HG02981 (cell line): ENCODE measurements around the gene SDCCAG8.

Experiments
- ATAC-seq: cut with Tn5 transposase; IDR thresholded peaks from one replicate; pipeline ENCODE4 v1.9.1; 2021; ENCODE audit warnings: mild to moderate bottlenecking, moderate library complexity; ENCODE audit not compliant: unreplicated experiment

The SDCCAG8 gene

DNA sequence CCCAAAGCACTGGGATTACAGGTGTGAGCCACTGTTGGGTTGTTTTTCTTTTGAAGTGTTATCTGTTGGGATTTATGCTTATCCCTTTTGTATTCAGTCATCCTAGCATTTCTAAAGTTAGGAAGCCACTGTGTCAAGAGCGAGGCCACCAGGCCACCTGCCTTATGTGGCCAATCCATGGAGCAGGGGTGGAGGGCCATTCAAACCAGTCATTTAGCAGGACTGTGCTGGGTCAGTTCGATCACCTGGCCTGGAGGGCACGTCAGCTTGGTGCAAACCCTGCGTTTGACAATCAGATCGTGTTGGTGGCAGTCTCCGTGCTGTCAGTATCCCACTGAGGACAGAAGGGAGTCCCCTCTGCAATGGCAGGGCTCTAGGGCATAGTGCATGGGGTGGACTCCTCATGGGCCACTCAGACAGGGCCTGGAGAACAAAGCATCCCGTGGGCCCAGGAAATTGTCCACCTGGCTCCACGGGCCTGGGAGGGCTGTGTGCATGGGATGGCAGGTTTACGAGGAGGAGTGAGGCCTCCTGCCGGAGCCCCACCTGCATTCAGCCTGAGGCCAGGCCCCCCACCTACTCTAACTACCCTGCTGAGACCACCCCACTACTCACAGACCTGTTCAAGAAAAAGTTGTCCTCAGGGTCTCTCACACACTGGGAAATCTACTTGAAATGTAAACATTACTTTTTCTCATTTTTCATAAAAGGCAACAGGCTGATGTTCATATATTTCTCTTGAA is 242.3 kb downstream of the SDCCAG8 start:
- no peak for ATAC-seq

DNA sequence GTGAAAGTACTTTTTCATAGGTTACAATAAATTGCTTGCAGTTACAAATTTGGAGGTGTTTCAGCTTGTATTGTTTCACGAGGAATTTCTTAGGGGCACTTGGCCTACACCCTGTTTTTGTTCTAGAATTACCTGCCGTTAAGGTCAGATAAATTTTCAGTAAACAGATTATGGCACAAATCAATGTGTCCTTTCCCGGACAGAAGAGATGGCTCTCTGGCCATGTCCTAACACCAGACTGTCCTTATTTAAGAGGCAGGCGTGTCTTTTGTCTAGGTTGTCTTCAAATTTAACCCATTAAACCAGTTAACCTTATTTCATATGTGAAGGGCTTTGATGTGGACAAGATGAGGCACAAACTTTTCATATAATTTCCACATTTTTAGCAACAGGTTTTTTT is 243.4 kb downstream of the SDCCAG8 start:
- ATAC-seq, result no peak

DNA sequence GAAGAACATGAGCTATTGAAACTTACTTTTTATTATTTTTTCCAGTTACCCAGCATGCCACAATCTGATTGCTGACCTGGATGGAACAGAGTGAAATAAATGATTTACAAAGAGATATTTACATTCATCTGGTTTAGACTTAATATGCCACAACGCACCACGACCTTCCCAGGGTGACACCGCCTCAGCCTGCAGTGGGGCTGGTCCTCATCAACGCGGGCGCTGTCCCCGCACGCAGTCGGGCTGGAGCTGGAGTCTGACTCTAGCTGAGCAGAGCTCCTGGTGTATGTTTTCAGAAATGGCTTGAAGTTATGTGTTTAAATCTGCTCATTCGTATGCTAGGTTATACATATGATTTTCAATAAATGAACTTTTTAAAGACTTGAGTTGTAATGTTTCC is 243.9 kb downstream of the SDCCAG8 start:
- no peak for ATAC-seq

DNA sequence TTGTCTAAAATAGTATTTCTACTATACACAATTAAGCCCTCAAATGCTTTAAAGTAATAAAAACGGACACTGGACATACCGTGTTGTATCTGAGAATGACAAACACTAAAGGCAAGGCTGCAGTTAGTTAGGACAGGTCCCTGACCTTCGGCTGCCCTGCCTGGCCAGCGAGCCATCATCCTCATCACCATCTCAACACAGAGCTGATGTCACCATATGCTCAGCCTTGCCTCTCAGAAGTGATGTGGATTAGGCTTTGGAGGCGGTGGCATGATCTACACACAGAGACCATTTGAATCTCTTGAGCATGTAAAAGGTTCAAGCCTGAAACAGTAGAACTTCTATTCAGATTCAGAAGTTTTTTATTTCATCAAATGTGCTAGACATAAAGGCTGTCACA is 244.7 kb downstream of the SDCCAG8 start:
- ATAC-seq, result no peak

DNA sequence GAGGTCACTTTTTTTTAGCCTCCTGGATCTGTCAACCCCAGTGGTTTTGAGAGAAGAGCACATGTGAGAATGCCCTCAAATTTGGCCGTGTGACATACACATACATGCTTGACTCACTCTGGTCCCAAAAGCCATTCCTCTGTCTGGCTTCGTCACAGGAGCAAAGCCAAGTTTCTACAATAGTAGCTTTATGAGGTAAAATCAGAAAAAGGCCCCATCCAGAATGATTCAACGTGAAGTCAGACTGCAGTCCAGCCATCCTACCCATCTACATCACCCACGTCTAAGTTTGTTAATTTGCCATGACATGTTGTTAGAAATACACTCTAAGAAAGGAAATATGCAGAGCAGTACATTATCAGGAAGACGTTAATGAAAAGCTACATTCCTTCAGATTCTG is 245.2 kb downstream of the SDCCAG8 start:
- no peak for ATAC-seq

DNA sequence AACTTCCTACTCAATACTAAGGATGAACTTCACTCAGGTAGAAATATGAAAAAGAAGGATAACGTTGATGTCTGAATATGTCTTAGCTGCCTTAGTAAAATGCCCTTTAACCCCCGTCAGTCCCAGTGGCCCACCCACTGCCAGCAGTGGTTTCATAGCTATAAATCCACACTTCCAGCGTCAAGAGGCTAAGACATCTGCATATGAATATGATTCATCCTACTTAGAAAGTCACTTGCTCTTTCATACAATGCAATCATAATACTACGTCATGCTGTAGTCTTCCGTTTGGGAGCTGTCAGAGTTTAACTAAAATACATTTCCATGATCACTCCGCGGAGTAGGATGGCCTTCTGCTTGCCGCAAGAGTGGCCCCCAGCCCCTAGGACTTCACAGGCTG is 247.3 kb downstream of the SDCCAG8 start:
- ATAC-seq, result no peak

DNA sequence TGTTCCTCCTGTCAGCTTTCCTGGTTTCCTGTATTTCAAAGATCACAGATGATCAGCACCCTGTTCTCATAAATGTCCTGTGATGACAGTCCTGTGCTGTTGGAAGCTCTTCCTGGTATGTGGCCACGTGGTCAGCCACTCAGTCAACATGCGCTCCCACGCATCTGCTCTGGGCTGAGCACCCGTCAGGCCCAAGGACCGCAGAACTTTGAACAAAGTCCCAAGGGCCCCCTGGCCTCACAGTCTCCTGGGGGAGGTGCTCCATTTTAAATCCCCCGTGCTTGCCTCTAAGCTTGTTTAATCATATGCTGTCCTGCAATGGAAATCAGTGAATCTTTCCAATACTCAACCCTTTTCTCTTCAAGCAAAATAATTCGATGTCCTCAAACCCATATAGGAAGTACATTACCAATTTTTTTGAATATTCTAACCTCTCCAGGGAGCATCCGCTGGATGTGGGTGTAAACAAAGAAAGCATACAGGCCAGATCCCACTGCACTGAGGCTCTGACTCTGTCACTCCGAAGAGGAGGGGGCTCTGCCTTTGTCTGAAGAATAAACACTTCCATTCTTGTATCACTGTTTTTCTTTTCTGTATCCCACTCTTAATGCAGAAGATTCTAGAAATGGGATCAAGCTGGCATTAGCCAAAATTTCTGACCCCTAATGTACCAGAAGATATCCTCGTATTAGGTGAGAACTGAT is 250.3 kb downstream of the SDCCAG8 start:
- peak; percentile 59 for ATAC-seq

DNA sequence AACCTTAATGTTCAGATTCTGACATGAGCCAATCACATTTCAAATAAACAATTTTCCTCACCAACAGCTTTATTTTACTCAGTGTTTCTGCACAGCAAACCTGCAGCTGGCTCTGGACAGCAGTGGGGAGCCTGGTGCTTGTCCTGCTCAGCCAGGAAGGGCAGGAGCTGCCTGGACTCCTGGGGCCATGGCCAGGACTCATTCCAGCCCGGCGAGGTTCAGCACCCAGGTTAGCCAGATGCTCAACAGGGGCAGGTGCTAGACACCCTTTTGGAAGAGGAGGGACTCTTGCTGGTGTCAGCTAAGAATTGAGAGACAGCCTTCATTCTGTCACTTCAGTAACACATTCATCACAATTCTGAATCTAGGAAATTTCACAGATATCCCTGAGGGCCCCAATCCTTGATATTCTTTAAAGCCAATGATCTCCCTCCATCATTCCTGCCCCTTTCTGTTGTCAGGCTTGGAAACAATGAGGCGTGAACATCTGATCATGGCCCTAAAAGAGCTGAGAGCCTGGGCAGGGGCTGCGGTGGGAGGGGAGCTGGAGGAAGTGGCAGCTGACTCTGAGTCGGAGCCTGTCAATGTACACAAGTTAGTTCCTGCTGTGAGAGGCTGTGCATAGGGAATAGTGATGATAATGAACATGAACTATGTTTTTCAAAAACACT is 251.3 kb downstream of the SDCCAG8 start:
- ATAC-seq, result no peak

DNA sequence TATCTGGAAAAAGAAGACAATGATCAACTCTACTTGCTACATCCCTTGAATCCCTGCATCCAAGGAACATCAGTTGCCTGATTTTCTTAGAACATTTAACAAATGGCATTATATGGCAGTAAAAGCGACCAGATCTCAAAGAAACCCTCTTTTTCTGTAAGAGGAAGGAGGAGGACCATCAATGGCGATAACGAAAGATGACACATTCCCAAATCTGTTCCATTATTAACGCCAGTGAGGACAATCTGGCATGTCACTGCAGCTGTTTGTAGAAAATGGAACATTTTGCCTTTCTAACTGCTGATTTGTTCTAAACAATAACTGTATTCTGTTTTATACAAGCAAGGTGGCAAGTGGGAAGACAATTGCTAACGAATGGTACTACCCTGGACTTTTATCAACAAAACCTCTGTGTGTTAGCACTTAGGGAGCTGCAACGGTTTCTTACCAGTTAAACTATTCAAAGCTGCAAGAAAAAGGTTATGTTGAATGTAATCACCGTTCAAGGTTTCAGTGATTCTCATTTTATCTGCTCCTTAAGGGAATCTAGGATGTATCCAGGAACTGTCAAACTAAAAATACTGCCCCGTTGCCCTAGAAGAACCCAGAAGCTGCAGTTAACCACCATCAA is 251.9 kb downstream of the SDCCAG8 start:
- peak; percentile 7 for ATAC-seq

DNA sequence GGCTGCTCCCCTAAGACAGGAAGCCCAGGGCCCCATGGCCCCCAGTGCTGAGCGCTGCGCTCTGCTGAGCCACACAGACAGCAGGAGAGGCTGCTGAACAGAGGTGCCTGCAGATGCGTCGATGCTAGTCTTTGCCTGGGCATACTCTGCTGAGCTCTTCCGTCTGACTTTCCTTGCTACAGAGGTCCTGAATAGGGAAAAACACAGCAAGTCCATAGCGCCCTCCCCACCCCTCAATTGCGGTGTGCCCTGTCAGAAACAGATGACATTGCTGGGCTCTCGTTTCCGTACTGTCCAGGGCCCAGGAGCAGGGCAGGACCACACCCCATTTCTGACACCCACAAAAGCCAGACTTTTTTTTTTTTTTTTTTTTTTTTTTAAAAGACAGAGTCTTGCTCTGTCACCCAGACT is 252.5 kb downstream of the SDCCAG8 start:
- ATAC-seq, result peak; percentile 74

DNA sequence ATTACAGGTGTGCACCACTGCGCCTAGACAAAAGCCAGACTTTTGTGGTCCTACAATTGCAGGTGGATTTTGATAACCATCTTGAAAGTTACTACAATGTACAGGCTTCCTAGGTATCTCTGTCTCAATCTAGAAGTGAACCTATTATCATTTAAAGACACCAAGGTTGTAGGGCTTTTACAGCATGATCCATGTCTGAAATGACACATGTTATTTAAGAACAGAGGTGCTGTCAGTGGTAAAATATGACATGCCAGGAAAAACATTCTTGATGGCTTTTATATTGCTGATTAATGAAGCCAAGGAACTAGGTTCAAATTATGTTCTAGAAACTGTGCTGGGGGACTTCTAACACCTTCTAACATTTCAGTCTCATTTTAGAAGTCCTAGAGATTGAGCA is 253.1 kb downstream of the SDCCAG8 start:
- no peak for ATAC-seq

DNA sequence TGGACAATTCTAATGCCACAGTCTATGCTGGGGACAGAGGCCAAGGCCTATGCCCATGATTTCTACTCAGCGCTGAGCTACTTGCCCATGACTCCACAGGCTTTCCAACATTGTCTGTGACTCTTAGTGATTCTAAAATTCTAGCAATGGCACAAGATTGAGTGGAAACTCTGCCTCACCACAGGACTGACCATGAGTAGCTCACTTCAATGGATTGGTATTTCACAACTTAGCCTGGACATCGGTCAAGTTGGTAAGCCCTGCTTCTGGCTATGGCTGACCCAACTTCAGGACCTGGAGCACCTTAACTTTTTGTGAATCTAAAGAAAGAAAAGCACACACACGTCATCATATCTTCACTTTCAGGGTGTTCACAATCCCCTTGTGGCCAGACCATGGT is 255.1 kb downstream of the SDCCAG8 start:
- ATAC-seq, result no peak

DNA sequence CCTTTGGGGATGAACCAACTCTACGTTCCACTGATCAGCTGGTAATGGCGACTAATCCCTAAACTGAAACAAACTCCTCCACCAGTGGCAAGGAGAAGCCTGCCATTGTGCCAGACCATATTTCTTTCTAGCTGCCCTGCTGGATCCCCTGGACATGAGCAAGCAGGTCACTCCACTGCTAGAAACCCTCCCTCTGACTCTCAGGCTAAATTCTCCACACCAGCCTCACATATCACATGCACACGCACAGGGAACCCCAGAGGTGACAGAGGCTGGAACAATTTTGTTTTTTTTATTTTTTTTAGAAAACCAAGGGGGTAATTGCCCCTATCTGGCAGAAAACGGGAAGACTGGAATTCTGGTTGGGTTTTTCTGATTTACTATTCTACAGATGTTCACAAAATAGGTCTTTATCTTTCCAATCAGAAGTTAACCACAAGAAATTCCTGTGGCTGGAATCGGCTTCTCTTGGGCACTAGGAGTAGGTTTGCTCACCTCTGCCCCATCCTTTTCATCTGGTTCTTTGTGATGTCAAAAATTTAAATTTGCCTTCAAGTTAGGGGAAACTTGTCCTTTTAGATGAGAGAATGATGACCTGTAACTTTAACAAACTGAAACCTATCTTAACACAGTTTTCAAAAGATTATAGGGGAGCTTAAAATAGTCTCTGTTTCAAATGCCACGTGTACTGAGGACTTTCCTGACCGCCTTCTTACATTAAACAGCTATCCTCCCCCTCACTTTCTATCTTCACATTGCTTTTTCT is 258.1 kb downstream of the SDCCAG8 start:
- no peak for ATAC-seq

DNA sequence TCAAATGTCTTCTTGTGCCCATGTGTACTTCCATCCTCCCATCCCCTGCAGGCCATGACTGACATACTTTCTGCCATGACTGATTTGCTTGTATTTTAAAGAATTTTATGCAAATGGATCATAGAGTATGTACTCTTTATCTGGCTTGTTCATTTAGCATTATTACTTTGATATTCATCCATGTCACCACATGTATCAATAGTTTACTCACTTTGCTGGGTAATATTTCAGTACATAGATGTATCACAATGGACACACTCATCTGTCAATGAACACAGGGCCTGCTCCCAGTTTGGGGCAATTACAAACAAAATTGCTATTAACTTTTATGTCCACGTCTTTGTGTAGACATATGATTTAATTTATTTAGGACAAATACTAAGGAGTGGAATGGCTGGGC is 259.1 kb downstream of the SDCCAG8 start:
- no peak for ATAC-seq

DNA sequence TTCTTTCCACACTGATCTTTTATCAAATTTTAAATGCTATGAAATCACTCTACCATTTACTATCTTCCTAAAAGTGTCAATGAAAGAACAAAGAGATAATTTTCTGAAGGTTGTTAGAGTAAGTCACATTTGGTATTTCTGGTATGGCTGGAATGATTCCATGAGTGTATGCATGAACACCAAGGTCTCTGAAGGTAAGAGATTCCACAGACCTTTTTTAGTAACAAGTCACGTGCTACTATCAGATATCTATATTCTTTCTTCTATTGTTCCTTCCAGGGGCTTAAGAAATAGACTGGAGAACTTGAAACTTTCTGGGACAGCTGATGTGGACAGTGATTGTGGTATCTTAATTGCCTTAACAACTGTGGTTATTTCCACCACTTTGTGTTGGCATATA is 265.0 kb downstream of the SDCCAG8 start:
- ATAC-seq, result no peak

DNA sequence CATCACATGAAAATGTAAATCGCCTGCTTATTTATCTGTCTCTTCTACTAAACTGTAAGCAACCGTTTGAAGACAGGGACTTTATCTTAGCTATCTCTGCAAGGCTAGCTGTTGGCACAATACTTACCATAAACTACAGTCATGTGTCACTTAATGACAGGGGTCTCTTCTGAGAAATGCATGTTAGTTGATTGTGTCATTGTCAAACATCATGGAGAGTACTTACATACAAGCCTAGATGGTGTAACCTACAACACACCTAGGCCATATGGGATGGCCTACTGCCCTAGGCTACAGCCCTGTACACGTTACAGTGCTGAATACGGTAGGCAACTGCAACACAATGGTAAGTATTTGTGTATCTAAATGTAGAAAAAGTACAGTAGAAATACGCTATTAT is 267.9 kb downstream of the SDCCAG8 start:
- ATAC-seq, result no peak

DNA sequence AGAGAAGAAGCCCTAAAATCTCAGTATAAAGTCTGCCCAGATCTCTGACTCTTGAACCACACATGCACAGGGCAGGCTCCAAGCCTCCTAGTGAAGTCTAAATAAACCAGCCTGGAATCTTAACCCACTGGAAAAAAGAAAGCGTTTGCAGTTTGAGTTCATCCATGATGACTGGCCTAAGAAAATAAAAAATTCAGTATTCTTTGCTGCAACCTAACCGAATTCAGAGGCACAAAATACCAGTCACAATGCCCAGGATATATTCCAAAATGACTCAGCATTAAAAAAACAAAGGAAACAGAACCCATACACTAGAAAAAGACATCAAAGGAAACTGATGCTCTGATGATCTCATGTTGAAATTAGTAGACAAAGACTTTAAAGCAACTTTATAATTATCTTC is 269.2 kb downstream of the SDCCAG8 start:
- no peak for ATAC-seq

DNA sequence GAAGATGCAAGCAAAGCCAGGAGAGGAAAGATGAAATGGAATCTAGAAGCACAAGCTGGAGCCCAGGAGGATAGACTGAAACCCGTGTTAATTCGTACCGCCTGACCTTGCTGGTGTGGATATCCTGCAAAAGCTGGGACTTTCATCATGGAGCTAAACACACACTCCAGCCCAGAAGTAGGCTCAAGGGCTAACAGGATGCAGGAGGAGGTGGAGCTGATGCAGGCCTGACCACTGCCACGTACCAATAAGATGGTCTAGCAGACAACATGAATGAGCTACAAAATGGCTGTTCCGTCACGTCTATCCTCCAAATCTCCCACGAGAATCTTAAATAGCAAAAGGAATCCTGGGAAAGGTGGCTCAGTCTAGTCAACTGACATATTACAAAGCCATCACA is 270.3 kb downstream of the SDCCAG8 start:
- no peak for ATAC-seq

DNA sequence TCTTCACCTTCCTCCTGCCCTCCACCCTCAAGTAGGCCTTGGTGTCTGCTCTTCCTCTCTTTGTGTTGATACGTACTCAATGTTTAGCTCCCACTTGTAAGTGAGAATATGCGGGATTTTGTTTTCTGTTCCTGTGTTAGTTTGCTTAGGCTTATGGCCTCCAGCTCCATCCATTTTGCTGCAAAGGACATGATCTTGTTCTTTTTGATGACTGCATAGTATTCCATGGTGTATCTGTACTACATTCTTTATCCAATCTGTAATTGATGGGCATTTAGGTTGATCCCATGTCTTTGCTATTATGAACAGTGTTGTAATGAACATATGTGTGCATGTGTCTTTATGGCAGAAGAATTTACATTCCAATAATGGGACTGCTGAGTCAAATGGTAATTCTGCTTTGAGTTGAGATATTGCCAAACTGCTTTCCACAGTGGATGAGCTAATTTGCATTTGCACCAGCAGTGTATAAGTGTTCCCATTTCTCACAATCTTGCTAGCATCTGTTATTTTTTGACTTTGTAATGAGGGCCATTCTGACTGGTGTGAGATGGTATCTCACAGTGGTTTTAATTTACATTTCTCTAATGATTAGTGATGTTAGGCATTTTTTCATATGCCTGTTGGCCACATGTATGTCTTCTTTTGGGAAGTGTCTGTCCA is 272.7 kb downstream of the SDCCAG8 start:
- no peak for ATAC-seq

DNA sequence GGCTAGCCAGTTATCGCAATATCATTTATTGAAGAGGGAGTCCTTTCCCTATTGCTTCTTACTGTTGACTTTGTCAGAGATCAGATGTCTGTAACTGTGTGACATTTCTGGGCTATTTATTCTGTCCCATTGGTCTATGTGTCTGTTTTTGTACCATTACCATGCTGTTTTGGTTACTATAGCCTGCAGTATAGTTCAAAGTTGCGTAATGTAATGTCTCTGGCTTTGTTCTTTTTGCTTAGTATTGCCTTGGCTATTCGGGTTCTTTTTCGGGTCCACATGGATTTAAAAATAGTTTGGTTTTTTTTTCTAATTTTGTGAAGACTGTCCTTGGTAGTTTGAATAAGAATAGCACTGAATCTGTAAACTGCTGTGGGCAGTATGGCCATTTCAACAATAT is 273.7 kb downstream of the SDCCAG8 start:
- ATAC-seq, result no peak
